RPMI7951 (cell line): ENCODE results near the gene C1QB. TPM values are rescaled to one million over a fixed set of nuclear protein-coding genes. Genes with fewer than 3 reads are reported as not detected.

ENCODE experiments used
- DNase-seq: peaks from one replicate; pipeline ENCODE4 v3.0.0-alpha.2; 2012; ENCODE audit warnings: low read depth
- total RNA-seq: library from RNA; depleted of rRNA; stranded (reverse); fragments of >200 nt; shearing (Covaris generic); gene quantifications from 2 replicates; pipeline ENCODE4 v1.2.3, GENCODE V29; 2014

C1QB gene
- total RNA-seq, 1 experiment from 2014 or later: not detected

GRCh38 chr1:22635436-22635835, 17.6 kb upstream of the C1QB start:
- DNase-seq: no peak

GRCh38 chr1:22636353-22636752, 16.7 kb upstream of the C1QB start, which contains the start of gene C1QA:
Gene C1QA, plus strand, starts transcription at chr1:22636628. Its CDS starts 989 bp downstream, at chr1:22637617.
- DNase-seq: no peak

GRCh38 chr1:22636927-22637326, 16.1 kb upstream of the C1QB start:
- no peak for DNase-seq

- DNase-seq: no peak
Measured at GRCh38 chr1:22637907-22638445, 15.1 kb upstream of the C1QB start.

GRCh38 chr1:22638476-22639234, 14.4 kb upstream of the C1QB start:
- no peak for DNase-seq

GRCh38 chr1:22639286-22639685, 13.8 kb upstream of the C1QB start:
- DNase-seq: peak; percentile 26

- DNase-seq: no peak
Measured at GRCh38 chr1:22641247-22641646, 11.8 kb upstream of the C1QB start.

GRCh38 chr1:22641906-22642636, 11.0 kb upstream of the C1QB start:
- DNase-seq: peak; percentile 35

- DNase-seq: no peak
Measured at GRCh38 chr1:22643381-22643780, 9.7 kb upstream of the C1QB start, which contains the start of gene C1QC. Gene C1QC, plus strand, starts transcription at chr1:22643633. Its CDS starts 391 bp downstream, at chr1:22644024.

- DNase-seq: no peak
Measured at GRCh38 chr1:22643928-22644327, 9.1 kb upstream of the C1QB start.

GRCh38 chr1:22645931-22646330, 7.1 kb upstream of the C1QB start:
- DNase-seq: no peak

- DNase-seq: no peak
Measured at GRCh38 chr1:22646384-22646783, 6.7 kb upstream of the C1QB start.

GRCh38 chr1:22650089-22650693, 2.8 kb upstream of the C1QB start:
- DNase-seq: no peak

- DNase-seq: no peak
Measured at GRCh38 chr1:22651941-22652856, 837 bp upstream of the C1QB start.

GRCh38 chr1:22654692-22655091, 1.7 kb downstream of the C1QB start:
- no peak for DNase-seq

- no peak for DNase-seq
Measured at GRCh38 chr1:22658385-22659163, 5.5 kb downstream of the C1QB start.

GRCh38 chr1:22660716-22661241, 7.7 kb downstream of the C1QB start:
- no peak for DNase-seq

- no peak for DNase-seq
Measured at GRCh38 chr1:22661880-22662279, 8.8 kb downstream of the C1QB start.

- DNase-seq: no peak
Measured at GRCh38 chr1:22662318-22662717, 9.3 kb downstream of the C1QB start.

- DNase-seq: no peak
Measured at GRCh38 chr1:22662986-22663408, 10.0 kb downstream of the C1QB start.
